ENCODE results near the gene ALOX12B. TPM values are rescaled to one million over a fixed set of nuclear protein-coding genes. Genes with fewer than 3 reads are reported as not detected.

The ALOX12B gene
- total RNA-seq, 4 donors from 2014 or later, result not detected

GRCh38 chr17:8095361-8095760, 7.8 kb upstream of the ALOX12B start:
- H3K9me3 ChIP-seq, result no peaks in the 10 kb centered on the region
- no peak overlapping the region for H3K27ac ChIP-seq
- no peak overlapping the region for H3K4me3 ChIP-seq (replicated peaks in 1 of 3)
- no peak for DNase-seq
- TF ChIP-seq, protein P1, sequence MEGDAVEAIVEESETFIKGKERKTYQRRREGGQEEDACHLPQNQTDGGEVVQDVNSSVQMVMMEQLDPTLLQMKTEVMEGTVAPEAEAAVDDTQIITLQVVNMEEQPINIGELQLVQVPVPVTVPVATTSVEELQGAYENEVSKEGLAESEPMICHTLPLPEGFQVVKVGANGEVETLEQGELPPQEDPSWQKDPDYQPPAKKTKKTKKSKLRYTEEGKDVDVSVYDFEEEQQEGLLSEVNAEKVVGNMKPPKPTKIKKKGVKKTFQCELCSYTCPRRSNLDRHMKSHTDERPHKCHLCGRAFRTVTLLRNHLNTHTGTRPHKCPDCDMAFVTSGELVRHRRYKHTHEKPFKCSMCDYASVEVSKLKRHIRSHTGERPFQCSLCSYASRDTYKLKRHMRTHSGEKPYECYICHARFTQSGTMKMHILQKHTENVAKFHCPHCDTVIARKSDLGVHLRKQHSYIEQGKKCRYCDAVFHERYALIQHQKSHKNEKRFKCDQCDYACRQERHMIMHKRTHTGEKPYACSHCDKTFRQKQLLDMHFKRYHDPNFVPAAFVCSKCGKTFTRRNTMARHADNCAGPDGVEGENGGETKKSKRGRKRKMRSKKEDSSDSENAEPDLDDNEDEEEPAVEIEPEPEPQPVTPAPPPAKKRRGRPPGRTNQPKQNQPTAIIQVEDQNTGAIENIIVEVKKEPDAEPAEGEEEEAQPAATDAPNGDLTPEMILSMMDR (IDR thresholded peaks at IDR 0.05), result no peak
- no peak for TF ChIP-seq POLR2A (IDR thresholded peaks at IDR 0.05)
- no peaks in the 10 kb centered on the region for H3K36me3 ChIP-seq
- peaks cover 0 to 5% of the 10 kb centered on the region in 2 donors for H3K4me1 ChIP-seq
- H3K27me3 ChIP-seq, result no peaks in the 10 kb centered on the region
- WGBS, 2 donors, result 73 to 80% methylated on average over 6 of the region's 6 CpGs
- intact Hi-C loops (cut with DNase I), result no loop called here

DNA sequence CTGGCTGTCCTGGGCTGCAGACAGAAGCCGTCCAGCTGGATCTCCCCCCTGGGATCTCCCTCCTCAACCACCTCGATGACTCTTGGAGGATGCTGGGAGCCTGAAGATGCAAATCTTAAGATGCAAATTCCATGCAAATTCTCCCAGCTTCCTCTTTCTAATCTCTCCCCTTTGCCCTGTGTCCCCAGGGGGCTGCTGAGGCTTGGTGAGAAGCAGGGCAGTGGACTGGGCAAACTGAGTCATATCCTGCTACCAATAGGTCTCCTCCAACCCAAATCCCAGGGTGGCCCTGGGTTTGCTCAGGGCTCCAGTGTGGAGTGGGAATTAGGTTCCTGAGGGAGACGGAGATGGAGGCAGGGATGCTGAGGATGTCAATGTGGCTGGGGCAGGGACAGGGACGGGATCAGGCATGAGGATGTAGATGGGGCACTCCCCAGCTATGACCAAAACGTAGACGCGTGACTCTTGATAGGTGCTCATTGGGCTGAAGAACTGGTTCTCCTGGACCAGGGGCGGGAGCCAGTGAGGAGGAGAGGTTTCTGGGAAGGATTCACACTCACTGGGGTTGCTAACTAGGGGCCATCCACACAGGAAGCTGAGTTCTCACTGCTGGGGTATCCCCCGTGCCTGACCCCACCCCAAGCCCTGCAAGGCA, 3.6 kb upstream of the ALOX12B start:
- Histone ChIP-seq H3K27me3 (no peaks in the 10 kb centered on the region), H3K9me3 (no peaks in the 10 kb centered on the region), H3K4me3 (replicated peaks in 1 of 3) (no peak overlapping the region), H3K27ac (no peak overlapping the region), H3K4me1 (no peaks in the 10 kb centered on the region), H3K36me3 (no peaks in the 10 kb centered on the region)
- TF ChIP-seq POLR2A (IDR thresholded peaks at IDR 0.05), result no peak
- TF ChIP-seq, protein P1 (IDR thresholded peaks at IDR 0.05), result no peak
- intact Hi-C loops (cut with DNase I), result no loop called here
- 44 to 46% methylated on average over 9 of the region's 9 CpGs for WGBS, 2 donors
- no peak for DNase-seq

- Histone ChIP-seq H3K36me3 (no peaks in the 10 kb centered on the region), H3K27me3 (no peaks in the 10 kb centered on the region), H3K27ac (no peak overlapping the region), H3K9me3 (no peaks in the 10 kb centered on the region), H3K4me3 (replicated peaks in 1 of 3) (no peak overlapping the region), H3K4me1 (no peaks in the 10 kb centered on the region)
- WGBS, 2 donors, result 67 to 68% methylated on average over 6 of the region's 6 CpGs
- intact Hi-C loops (cut with DNase I), result no loop called here
- TF ChIP-seq, protein P1 (IDR thresholded peaks at IDR 0.05), result no peak
- TF ChIP-seq POLR2A (IDR thresholded peaks at IDR 0.05), result no peak
- no peak for DNase-seq
These were observed 2.2 kb upstream of the ALOX12B start for GRCh38 chr17:8089728-8090127.

GRCh38 chr17:8087952-8088230, 375 bp upstream of the ALOX12B start:
- no peaks in the 10 kb centered on the region for H3K27me3 ChIP-seq
- no peak for TF ChIP-seq POLR2A (IDR thresholded peaks at IDR 0.05)
- TF ChIP-seq, protein P1 (IDR thresholded peaks at IDR 0.05), result no peak

GRCh38 chr17:8084250-8084649, 3.3 kb downstream of the ALOX12B start:
- 89 to 97% methylated on average over 6 of the region's 6 CpGs for WGBS, 2 donors
- Histone ChIP-seq H3K9me3 (no peaks in the 10 kb centered on the region), H3K27me3 (no peaks in the 10 kb centered on the region), H3K36me3 (no peaks in the 10 kb centered on the region), H3K4me3 (replicated peaks in 1 of 3) (no peak overlapping the region), H3K27ac (no peak overlapping the region), H3K4me1 (peaks cover 0 to 12% of the 10 kb centered on the region in 2 donors)
- TF ChIP-seq, protein P1 (IDR thresholded peaks at IDR 0.05), result no peak
- no peak for TF ChIP-seq POLR2A (IDR thresholded peaks at IDR 0.05)
- DNase-seq, result no peak
- intact Hi-C loops (cut with DNase I), result no loop called here

More at GRCh38 chr17:8087952-8088230, 375 bp upstream of the ALOX12B start:
- DNase-seq, result no peak
- Histone ChIP-seq H3K36me3 (no peaks in the 10 kb centered on the region), H3K9me3 (no peaks in the 10 kb centered on the region), H3K4me1 (no peaks in the 10 kb centered on the region), H3K27ac (no peak overlapping the region), H3K4me3 (replicated peaks in 1 of 3) (no peak overlapping the region)
- 73 to 83% methylated on average over 5 of the region's 5 CpGs for WGBS, 2 donors
- intact Hi-C loops (cut with DNase I), result no loop called here

All from thyroid gland (tissue), 4 donors.